ENCODE measurements around the gene APMAP.

The APMAP gene

DNA sequence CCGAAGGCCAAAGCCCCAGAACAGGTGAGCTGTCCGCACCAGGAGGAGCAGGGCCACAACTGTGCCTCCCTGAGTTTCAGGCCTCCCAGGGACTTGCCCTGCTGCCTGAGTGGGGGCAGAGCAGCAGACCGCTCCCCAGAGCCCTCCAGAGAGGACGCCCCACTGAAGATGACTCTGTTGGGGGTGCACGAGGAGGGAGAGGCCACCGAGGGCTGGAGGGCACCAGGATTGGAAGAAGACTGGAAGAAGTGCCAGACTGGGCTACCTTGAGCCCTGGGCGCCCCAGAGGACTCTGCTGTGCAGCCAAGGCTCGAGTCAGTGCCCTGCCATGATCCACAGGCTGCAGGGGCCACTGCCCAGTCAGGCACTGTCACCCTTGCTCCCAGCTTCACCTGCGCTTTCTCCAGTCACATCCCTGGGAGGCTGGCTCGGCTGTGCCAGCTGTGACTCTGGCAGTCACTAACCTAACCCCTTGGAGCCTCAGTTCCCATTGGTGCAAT, 32.2 kb downstream of the APMAP start:
- H3K27me3 ChIP-seq (ENCODE audit: control insufficient read depth in 2 of 2, insufficient read depth in 2 of 2, low read length in 2 of 2): no peaks in the 10 kb centered on the region
- peaks cover 0 to 2% of the 10 kb centered on the region in 2 donors for H3K4me1 ChIP-seq (ENCODE audit: control insufficient read depth in 2 of 2, insufficient read depth in 2 of 2, low read length in 2 of 2)
- H3K9ac ChIP-seq (ENCODE audit: low read depth in 1 of 2, low read length in 2 of 2): no peak overlapping the region
- H3K9me3 ChIP-seq (ENCODE audit: control insufficient read depth in 2 of 2, low read length in 2 of 2): no peaks in the 10 kb centered on the region
- H3K27ac ChIP-seq (ENCODE audit: low read depth in 2 of 2, low read length in 2 of 2): no peak overlapping the region
- H3K4me3 ChIP-seq (ENCODE audit: low read length in 2 of 2): no peak overlapping the region
- H3K36me3 ChIP-seq (ENCODE audit: control insufficient read depth in 2 of 2, insufficient read depth in 2 of 2, low read length in 2 of 2): peaks cover 27 to 38% of the 10 kb centered on the region in 2 donors

DNA sequence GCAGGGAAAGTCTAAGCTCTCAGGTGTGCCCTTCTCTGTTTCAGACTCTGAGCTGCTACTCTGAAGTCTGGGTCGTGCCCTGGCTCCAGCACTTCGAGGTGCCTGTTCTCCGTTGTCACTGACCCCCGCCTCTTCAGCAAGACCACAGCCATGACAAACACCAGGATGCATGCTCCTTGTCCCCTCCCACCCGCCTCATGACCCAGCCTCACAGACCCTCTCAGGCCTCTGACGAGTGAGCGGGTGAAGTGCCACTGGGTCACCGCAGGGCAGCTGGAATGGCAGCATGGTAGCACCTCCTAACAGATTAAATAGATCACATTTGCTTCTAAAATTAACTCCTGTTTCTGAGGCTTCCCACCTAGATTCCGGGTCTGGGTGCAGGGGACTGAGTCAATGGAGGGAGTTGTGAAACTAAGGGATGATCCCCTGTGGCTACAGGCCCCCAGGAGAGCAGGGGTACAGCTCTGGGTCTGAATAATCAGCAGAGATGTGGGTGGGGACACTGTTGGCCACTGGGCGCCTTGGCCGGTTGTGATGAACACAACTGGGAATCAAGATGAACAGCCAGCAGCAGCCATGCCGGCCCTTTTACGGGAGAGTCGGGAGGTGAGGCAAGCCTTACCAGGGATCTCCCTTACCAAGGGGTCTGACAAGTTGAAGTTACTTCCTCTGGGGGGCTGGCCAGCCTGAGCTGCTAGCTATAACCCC, 32.8 kb downstream of the APMAP start:
- Histone ChIP-seq H3K27ac (ENCODE audit: low read depth in 2 of 2, low read length in 2 of 2) (no peak overlapping the region), H3K36me3 (ENCODE audit: control insufficient read depth in 2 of 2, insufficient read depth in 2 of 2, low read length in 2 of 2) (peaks cover 25 to 37% of the 10 kb centered on the region in 2 donors), H3K9me3 (ENCODE audit: control insufficient read depth in 2 of 2, low read length in 2 of 2) (no peaks in the 10 kb centered on the region), H3K27me3 (ENCODE audit: control insufficient read depth in 2 of 2, insufficient read depth in 2 of 2, low read length in 2 of 2) (no peaks in the 10 kb centered on the region), H3K4me3 (ENCODE audit: low read length in 2 of 2) (no peak overlapping the region), H3K4me1 (ENCODE audit: control insufficient read depth in 2 of 2, insufficient read depth in 2 of 2, low read length in 2 of 2) (peaks cover 0 to 2% of the 10 kb centered on the region in 2 donors), H3K9ac (ENCODE audit: low read depth in 1 of 2, low read length in 2 of 2) (no peak overlapping the region)

DNA sequence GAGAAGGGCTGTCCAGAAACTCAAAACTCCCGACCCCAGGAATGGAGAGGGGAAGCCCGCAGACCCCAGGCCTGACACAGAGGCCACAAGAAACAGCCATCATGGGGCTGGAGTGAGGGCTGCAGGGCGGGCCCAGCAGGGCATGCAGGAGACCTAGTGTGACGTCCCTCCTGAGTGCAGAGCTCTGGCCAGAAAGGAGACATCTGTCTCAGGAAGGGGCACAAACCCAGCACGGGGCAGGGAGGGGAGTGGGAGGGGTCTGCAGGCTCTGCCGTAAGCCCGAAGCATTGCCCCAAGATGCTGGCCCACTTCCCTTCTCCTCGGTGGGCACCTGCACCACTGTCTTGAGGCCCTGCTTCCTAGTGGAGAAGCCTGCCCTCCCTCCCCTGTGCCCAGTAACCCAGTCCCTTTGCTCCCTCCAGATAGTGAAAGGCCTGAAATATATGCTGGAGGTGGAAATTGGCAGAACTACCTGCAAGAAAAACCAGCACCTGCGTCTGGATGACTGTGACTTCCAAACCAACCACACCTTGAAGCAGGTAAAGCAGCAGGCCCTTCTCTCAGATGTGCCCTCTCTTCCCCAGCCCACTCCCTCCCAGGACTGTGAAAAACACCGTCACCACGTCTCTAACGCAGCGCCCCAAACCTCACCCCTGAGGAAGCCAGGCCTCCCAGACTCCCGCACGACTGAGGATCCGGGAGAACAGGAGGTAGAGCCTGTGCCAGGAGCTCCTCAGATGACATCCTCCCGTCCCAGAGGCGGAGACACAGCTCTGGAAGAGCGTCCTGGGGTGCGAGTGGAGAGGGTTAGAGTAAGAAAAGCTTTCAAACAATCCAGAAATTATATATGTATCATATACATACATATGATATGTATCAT, 33.8 kb downstream of the APMAP start:
- H3K27ac ChIP-seq (ENCODE audit: low read depth in 2 of 2, low read length in 2 of 2): no peak overlapping the region
- peaks cover 0 to 2% of the 10 kb centered on the region in 2 donors for H3K4me1 ChIP-seq (ENCODE audit: control insufficient read depth in 2 of 2, insufficient read depth in 2 of 2, low read length in 2 of 2)
- H3K9ac ChIP-seq (ENCODE audit: low read depth in 1 of 2, low read length in 2 of 2): no peak overlapping the region
- H3K27me3 ChIP-seq (ENCODE audit: control insufficient read depth in 2 of 2, insufficient read depth in 2 of 2, low read length in 2 of 2): no peaks in the 10 kb centered on the region
- H3K36me3 ChIP-seq (ENCODE audit: control insufficient read depth in 2 of 2, insufficient read depth in 2 of 2, low read length in 2 of 2): peaks cover 16 to 32% of the 10 kb centered on the region in 2 donors
- no peaks in the 10 kb centered on the region for H3K9me3 ChIP-seq (ENCODE audit: control insufficient read depth in 2 of 2, low read length in 2 of 2)
- no peak overlapping the region for H3K4me3 ChIP-seq (ENCODE audit: low read length in 2 of 2)

DNA sequence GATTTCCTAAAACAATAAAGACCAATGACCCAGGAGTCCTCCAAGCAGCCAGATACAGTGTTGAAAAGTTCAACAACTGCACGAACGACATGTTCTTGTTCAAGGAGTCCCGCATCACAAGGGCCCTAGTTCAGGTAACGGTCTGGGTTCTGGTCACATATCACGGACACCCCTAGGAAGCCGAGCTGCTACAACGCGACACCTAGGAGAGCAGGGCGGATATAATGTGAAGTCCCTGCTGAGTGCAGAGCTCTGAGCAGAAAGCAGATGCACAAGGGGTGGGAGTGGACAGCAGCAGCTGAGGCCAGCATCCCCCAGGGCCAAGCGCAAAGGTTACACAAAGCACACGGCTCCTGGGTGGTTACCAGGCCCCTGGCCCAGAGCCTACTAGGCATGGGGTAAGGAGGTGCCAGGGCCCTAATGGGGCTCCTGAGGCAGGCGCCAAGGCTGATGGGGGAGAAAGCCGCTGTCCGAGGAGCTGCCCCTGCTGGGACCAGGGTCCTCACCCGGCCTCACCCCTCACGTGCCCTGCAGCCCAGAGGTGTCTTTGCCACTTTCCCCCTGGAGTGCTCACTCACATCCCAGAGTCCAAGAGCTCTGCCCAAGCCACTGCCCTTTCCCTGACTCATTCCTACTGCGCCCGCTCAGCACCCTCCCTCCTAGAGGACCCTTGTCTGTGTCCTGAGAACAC, 35.1 kb downstream of the APMAP start:
- H3K27me3 ChIP-seq (ENCODE audit: control insufficient read depth in 2 of 2, insufficient read depth in 2 of 2, low read length in 2 of 2): no peaks in the 10 kb centered on the region
- no peak overlapping the region for H3K27ac ChIP-seq (ENCODE audit: low read depth in 2 of 2, low read length in 2 of 2)
- no peak overlapping the region for H3K9ac ChIP-seq (ENCODE audit: low read depth in 1 of 2, low read length in 2 of 2)
- peaks cover 0 to 2% of the 10 kb centered on the region in 2 donors for H3K4me1 ChIP-seq (ENCODE audit: control insufficient read depth in 2 of 2, insufficient read depth in 2 of 2, low read length in 2 of 2)
- H3K36me3 ChIP-seq (ENCODE audit: control insufficient read depth in 2 of 2, insufficient read depth in 2 of 2, low read length in 2 of 2): peaks cover 3 to 23% of the 10 kb centered on the region in 2 donors
- H3K4me3 ChIP-seq (ENCODE audit: low read length in 2 of 2): no peak overlapping the region
- no peaks in the 10 kb centered on the region for H3K9me3 ChIP-seq (ENCODE audit: control insufficient read depth in 2 of 2, low read length in 2 of 2)

DNA sequence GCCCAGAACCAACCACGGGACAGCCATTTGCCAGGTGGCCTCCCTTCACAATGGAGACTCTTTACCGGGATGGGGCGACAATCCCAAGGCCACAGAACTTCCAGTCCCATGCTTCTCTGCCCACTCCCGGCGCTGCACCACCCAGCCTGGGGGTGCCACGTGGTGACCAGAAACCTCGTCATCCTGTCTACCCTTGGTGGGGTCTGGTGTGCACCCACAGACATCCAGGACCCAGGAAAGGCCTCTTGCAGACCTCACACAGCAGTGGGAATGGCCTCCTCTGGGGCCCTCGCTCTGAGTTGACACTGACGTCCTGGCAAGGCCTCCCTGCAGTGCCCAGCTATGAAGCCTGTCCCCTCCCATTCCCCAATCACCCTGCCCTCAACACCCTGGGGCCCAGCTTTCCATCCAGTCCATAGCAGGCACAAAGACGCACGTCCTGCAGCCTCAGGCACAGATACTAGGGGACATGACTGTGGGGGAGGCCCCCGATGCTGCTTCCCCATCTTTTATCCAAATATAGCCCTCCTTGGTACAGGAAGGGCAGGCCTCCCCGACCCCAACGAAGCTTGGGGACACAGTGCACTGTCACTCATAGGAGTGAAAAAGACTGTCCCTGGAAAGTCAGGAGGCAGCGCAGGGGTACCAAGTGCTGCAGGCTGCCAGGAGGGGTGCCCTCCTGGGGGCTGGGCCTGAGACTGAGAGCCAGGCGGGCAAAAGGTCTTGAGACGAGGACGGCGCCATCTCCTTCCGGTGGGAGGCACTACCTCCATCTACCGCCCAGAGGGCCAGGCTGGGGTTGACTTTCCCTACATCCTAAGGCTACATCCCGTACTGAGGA, 36.3 kb downstream of the APMAP start:
- Histone ChIP-seq H3K36me3 (ENCODE audit: control insufficient read depth in 2 of 2, insufficient read depth in 2 of 2, low read length in 2 of 2) (peaks cover 0 to 23% of the 10 kb centered on the region in 2 donors), H3K9me3 (ENCODE audit: control insufficient read depth in 2 of 2, low read length in 2 of 2) (no peaks in the 10 kb centered on the region), H3K4me3 (ENCODE audit: low read length in 2 of 2) (no peak overlapping the region), H3K27me3 (ENCODE audit: control insufficient read depth in 2 of 2, insufficient read depth in 2 of 2, low read length in 2 of 2) (no peaks in the 10 kb centered on the region), H3K4me1 (ENCODE audit: control insufficient read depth in 2 of 2, insufficient read depth in 2 of 2, low read length in 2 of 2) (peaks cover 0 to 2% of the 10 kb centered on the region in 2 donors), H3K27ac (ENCODE audit: low read depth in 2 of 2, low read length in 2 of 2) (no peak overlapping the region), H3K9ac (ENCODE audit: low read depth in 1 of 2, low read length in 2 of 2) (no peak overlapping the region)

DNA sequence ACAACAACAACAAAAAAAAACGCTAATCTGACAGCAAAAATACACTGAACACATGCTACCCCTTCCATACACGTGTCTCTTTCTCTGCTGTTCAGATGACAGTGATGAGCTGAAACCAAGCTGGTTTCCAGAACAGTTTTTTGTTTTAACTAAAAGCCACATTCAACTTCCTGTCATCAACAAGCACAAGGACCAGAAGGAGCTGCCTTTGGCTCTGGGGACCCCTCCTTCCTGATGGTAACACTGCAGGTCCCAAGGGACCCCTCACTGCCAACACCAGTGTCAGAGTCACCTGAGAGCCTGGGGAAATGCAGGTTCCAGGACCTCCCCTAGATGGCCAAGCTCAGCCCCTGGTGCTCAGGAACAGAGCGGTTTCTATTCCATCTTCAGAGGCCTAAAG, 37.5 kb downstream of the APMAP start:
- H3K4me3 ChIP-seq (ENCODE audit: low read length in 2 of 2): no peak overlapping the region
- peaks cover 0 to 2% of the 10 kb centered on the region in 2 donors for H3K4me1 ChIP-seq (ENCODE audit: control insufficient read depth in 2 of 2, insufficient read depth in 2 of 2, low read length in 2 of 2)
- no peaks in the 10 kb centered on the region for H3K27me3 ChIP-seq (ENCODE audit: control insufficient read depth in 2 of 2, insufficient read depth in 2 of 2, low read length in 2 of 2)
- no peak overlapping the region for H3K27ac ChIP-seq (ENCODE audit: low read depth in 2 of 2, low read length in 2 of 2)
- peaks cover 0 to 16% of the 10 kb centered on the region in 2 donors for H3K36me3 ChIP-seq (ENCODE audit: control insufficient read depth in 2 of 2, insufficient read depth in 2 of 2, low read length in 2 of 2)
- no peaks in the 10 kb centered on the region for H3K9me3 ChIP-seq (ENCODE audit: control insufficient read depth in 2 of 2, low read length in 2 of 2)
- no peak overlapping the region for H3K9ac ChIP-seq (ENCODE audit: low read depth in 1 of 2, low read length in 2 of 2)

DNA sequence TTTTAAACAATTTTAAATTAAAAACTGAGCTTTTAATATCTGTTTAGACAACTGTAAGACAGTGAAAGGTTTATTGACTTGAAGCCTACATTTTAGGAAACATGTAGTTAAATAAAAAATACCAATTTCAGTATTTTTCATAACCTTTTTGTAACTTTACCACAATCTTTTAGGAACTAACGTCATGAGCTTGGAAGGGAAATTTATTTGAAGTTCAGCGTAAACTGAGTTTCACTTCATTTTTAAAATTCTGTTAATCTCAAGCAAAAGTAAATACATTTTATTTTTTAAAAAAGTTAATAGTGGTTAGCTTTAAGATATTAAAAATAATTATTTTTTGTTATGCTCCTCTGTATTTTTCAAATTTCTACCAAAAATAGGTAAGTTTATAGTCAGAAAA, 38.0 kb downstream of the APMAP start:
- Histone ChIP-seq H3K9me3 (ENCODE audit: control insufficient read depth in 2 of 2, low read length in 2 of 2) (no peaks in the 10 kb centered on the region), H3K36me3 (ENCODE audit: control insufficient read depth in 2 of 2, insufficient read depth in 2 of 2, low read length in 2 of 2) (peaks cover 0 to 15% of the 10 kb centered on the region in 2 donors), H3K4me1 (ENCODE audit: control insufficient read depth in 2 of 2, insufficient read depth in 2 of 2, low read length in 2 of 2) (peaks cover 0 to 2% of the 10 kb centered on the region in 2 donors), H3K4me3 (ENCODE audit: low read length in 2 of 2) (no peak overlapping the region), H3K9ac (ENCODE audit: low read depth in 1 of 2, low read length in 2 of 2) (no peak overlapping the region), H3K27ac (ENCODE audit: low read depth in 2 of 2, low read length in 2 of 2) (no peak overlapping the region), H3K27me3 (ENCODE audit: control insufficient read depth in 2 of 2, insufficient read depth in 2 of 2, low read length in 2 of 2) (no peaks in the 10 kb centered on the region)

DNA sequence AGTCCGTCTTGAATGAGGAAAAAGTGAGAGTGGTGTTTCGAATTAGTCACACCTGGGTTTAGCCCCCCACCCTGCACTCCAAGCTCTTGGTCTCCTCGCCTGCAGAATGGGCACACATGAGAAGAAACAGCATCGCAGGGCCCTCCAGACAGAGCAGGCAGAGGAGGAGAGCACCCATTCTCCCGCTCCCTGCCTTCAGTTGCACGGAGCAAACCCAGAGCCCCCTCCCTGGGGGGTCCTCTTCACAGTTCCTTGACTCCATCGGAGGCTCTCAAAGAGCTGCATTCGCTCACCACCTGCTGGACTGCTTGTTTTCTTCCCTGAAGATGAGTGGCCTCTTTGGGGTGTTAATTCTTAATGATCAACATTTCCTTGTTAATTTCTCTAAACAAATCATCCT, 38.4 kb downstream of the APMAP start:
- H3K9me3 ChIP-seq (ENCODE audit: control insufficient read depth in 2 of 2, low read length in 2 of 2): no peaks in the 10 kb centered on the region
- peak overlapping the region in 1 of 2 donors; percentile 38 for H3K27ac ChIP-seq (ENCODE audit: low read depth in 2 of 2, low read length in 2 of 2)
- no peak overlapping the region for H3K9ac ChIP-seq (ENCODE audit: low read depth in 1 of 2, low read length in 2 of 2)
- no peak overlapping the region for H3K4me3 ChIP-seq (ENCODE audit: low read length in 2 of 2)
- peaks cover 0 to 12% of the 10 kb centered on the region in 2 donors for H3K36me3 ChIP-seq (ENCODE audit: control insufficient read depth in 2 of 2, insufficient read depth in 2 of 2, low read length in 2 of 2)
- H3K4me1 ChIP-seq (ENCODE audit: control insufficient read depth in 2 of 2, insufficient read depth in 2 of 2, low read length in 2 of 2): peaks cover 0 to 2% of the 10 kb centered on the region in 2 donors
- H3K27me3 ChIP-seq (ENCODE audit: control insufficient read depth in 2 of 2, insufficient read depth in 2 of 2, low read length in 2 of 2): no peaks in the 10 kb centered on the region

DNA sequence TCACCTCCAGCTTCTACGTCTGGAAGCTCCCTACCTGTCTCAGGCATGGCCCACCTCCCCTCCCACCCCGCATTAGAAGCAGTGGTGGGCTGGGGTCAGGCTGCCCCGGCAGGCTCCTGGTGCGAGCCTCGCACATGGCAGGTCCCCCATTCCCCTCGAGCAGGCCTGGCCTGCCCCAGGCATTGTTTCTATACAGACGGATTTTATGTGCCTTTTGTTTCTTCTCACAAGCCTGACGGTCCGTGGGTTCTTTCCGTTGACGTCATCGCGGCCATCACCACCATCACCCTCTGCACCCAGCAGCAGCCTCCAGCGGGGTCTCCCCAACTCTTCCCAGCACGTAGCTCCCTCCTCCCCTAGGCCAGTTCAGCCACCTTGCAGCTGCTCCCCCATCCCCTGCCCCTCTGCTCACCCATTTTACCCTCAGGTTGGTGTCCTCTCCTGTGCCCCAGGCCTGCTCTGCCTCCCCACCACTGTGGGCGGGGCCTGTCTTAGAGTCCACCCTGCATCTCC, 38.9 kb downstream of the APMAP start:
- Histone ChIP-seq H3K27ac (ENCODE audit: low read depth in 2 of 2, low read length in 2 of 2) (peak overlapping the region in 1 of 2 donors; percentile 38), H3K27me3 (ENCODE audit: control insufficient read depth in 2 of 2, insufficient read depth in 2 of 2, low read length in 2 of 2) (no peaks in the 10 kb centered on the region), H3K4me1 (ENCODE audit: control insufficient read depth in 2 of 2, insufficient read depth in 2 of 2, low read length in 2 of 2) (peaks cover 0 to 2% of the 10 kb centered on the region in 2 donors), H3K9me3 (ENCODE audit: control insufficient read depth in 2 of 2, low read length in 2 of 2) (no peaks in the 10 kb centered on the region), H3K36me3 (ENCODE audit: control insufficient read depth in 2 of 2, insufficient read depth in 2 of 2, low read length in 2 of 2) (peaks cover 0 to 10% of the 10 kb centered on the region in 2 donors), H3K4me3 (ENCODE audit: low read length in 2 of 2) (no peak overlapping the region), H3K9ac (ENCODE audit: low read depth in 1 of 2, low read length in 2 of 2) (no peak overlapping the region)
